K562 (cell line): Measurements from ENCODE around the gene ATP9B. TPM values are rescaled to one million over a fixed set of nuclear protein-coding genes. Genes with fewer than 3 reads are reported as not detected.

Experiments
- ATAC-seq: fragments of 200-7000 bp; cut with Tn5 transposase; 3 replicates; pipeline ENCODE4 v1.9.1; 2020; ENCODE audit warnings: moderate library complexity
- BruUV-seq: library from RNA; stranded (reverse); fragments of 400-500 nt; replicated peaks from 2 replicates; lab custom pipeline; 2021; lab: Mats Ljungman, UMichigan
- CTCF ChIA-PET: fragments of 300-600 bp; formaldehyde crosslinking; extraction: SDS; loops from one replicate; lab custom pipeline; 2021; ENCODE audit warnings: low intra/inter-chr PET ratio; lab: Yijun Ruan, JAX
- POLR2A ChIA-PET: fragments of 300-600, 350-650 bp; sonication (Branson Sonifier 250); formaldehyde crosslinking; extraction: SDS; loops from one replicate; lab custom pipeline; 2021; ENCODE audit warnings: antibody characterized with exemption, inconsistent platforms; lab: Yijun Ruan, JAX
- DNase-seq, 4 experiments: peaks; one replicate each; pipeline versions ENCODE4 v3.0.0 to v3.0.0-alpha.2; 2011 to 2018; ENCODE audit warnings: low spot score in 3 of 4, mixed read lengths in 3 of 4; ENCODE audit errors: extremely low read depth in 1 of 4
- FAIRE-seq: peaks from 2 replicates; lab custom pipeline; 2011; peaks lifted over from hg19 to GRCh38; lab: Jason Lieb, UNC
- H2AFZ ChIP-seq: 2 replicates; pipeline ENCODE4 v1.6.0; 2011; ENCODE audit warnings: low read depth, low read length, control low read depth, inconsistent platforms
- H3K27ac ChIP-seq: fragments of 200-600 bp; 3 replicates; pipeline ENCODE4 v1.8.0; 2011; ENCODE audit warnings: low read depth, mild to moderate bottlenecking, control low read depth, inconsistent platforms, low read length, moderate library complexity, mixed read lengths; ENCODE audit errors: extremely low read depth
- H3K27me3 ChIP-seq, 2 experiments: fragments of 300-600 bp in 1 of 2; 2 replicates in 1 of 2; 3 replicates in 1 of 2; pipeline versions ENCODE4 v1.6.0 to v1.8.0; 2011; ENCODE audit warnings: inconsistent platforms in 2 of 2, low read length in 2 of 2, mild to moderate bottlenecking in 1 of 2, mixed read lengths in 1 of 2, moderate library complexity in 1 of 2; ENCODE audit not compliant: control insufficient read depth in 2 of 2, insufficient read depth in 2 of 2
- H3K36me3 ChIP-seq: fragments of 300-600 bp; 3 replicates; pipeline ENCODE4 v1.8.0; 2011; ENCODE audit warnings: mild to moderate bottlenecking, low read length, inconsistent platforms; ENCODE audit not compliant: control insufficient read depth, insufficient read depth
- H3K4me1 ChIP-seq, 2 experiments: fragments of 200-600 bp in 1 of 2; replicated peaks in 1 of 2; 2 replicates in 1 of 2; 3 replicates in 1 of 2; pipeline versions ENCODE4 v1.5.1 to v1.8.0; 2011; ENCODE audit warnings: inconsistent platforms in 2 of 2, low read length in 2 of 2, mild to moderate bottlenecking in 1 of 2, mixed read lengths in 1 of 2, moderate library complexity in 1 of 2; ENCODE audit not compliant: control insufficient read depth in 2 of 2, insufficient read depth in 2 of 2
- H3K4me2 ChIP-seq: 2 replicates; pipeline ENCODE4 v1.6.1; 2011; ENCODE audit warnings: low read length, control low read depth, inconsistent platforms, mixed read lengths; ENCODE audit not compliant: insufficient read depth
- H3K4me3 ChIP-seq: fragments of 200-600 bp; sonication (generic), shearing (Covaris generic); 2 replicates; pipeline ENCODE4 v1.5.1; 2016; ENCODE audit warnings: control low read depth, inconsistent platforms
- H3K79me2 ChIP-seq: fragments of 200-600 bp; 3 replicates; pipeline ENCODE4 v1.8.0; 2011; ENCODE audit warnings: low read length, inconsistent platforms; ENCODE audit not compliant: control insufficient read depth, insufficient read depth
- H3K9ac ChIP-seq, 2 experiments: 2 replicates each; pipeline versions ENCODE4 v1.6.0 to v1.6.1; 2011; ENCODE audit warnings: low read depth in 2 of 2, low read length in 2 of 2, control low read depth in 1 of 2, inconsistent platforms in 1 of 2, mild to moderate bottlenecking in 1 of 2, mixed read lengths in 1 of 2; ENCODE audit not compliant: insufficient read depth in 1 of 2
- H3K9me1 ChIP-seq: one replicate; pipeline ENCODE4 v1.6.0; 2011; ENCODE audit warnings: inconsistent platforms, mild to moderate bottlenecking, low read length, moderate library complexity; ENCODE audit not compliant: control insufficient read depth, insufficient read depth
- H3K9me3 ChIP-seq: replicated peaks from 2 replicates; pipeline ENCODE4 v1.5.1; 2011; ENCODE audit warnings: low read depth, low read length, inconsistent platforms; ENCODE audit not compliant: control insufficient read depth, insufficient read depth
- H4K20me1 ChIP-seq: replicated peaks from 2 replicates; pipeline ENCODE4 v1.6.1; 2011; ENCODE audit warnings: low read length, inconsistent platforms, mixed read lengths; ENCODE audit not compliant: control insufficient read depth, insufficient read depth
- BRF1 ChIP-seq: IDR thresholded peaks from 3 replicates; pipeline ENCODE4 v1.6.1; 2011; ENCODE audit warnings: borderline replicate concordance, mild to moderate bottlenecking; ENCODE audit not compliant: insufficient read length; ENCODE audit errors: extremely low read depth
- ESRRA ChIP-seq: fragments of 450-650 bp; IDR thresholded peaks from 2 replicates; pipeline ENCODE4 v1.6.1; 2014; ENCODE audit warnings: low read depth, mild to moderate bottlenecking, moderate library complexity, borderline replicate concordance
- ESRRB ChIP-seq: fragments of 250-450 bp; sonication (Bioruptor Pico); IDR thresholded peaks from 2 replicates; pipeline ENCODE4 v1.5.0; 2020; ENCODE audit warnings: mild to moderate bottlenecking, moderate library complexity, borderline replicate concordance
- GTF2A2 ChIP-seq: IDR thresholded peaks from 2 replicates; pipeline ENCODE4 v1.6.1; 2016; ENCODE audit warnings: mild to moderate bottlenecking, missing genetic modification characterization, missing compliant biosample characterization
- HDAC2 ChIP-seq: fragments of 450-650 bp; IDR thresholded peaks from 2 replicates; pipeline ENCODE4 v1.6.1; 2016; ENCODE audit warnings: mild to moderate bottlenecking
- NFE2L1 ChIP-seq: fragments of 450-650 bp; IDR thresholded peaks from 2 replicates; pipeline ENCODE4 v1.6.1; 2016; ENCODE audit warnings: missing genetic modification characterization, low read depth, mild to moderate bottlenecking, missing compliant biosample characterization, moderate library complexity, borderline replicate concordance
- RBM34 ChIP-seq: fragments of 200-400 bp; formaldehyde crosslinking; IDR thresholded peaks from 2 replicates; pipeline ENCODE4 v1.6.1; 2018; ENCODE audit warnings: low read length, borderline replicate concordance; ENCODE audit not compliant: insufficient read depth
- RBM39 ChIP-seq: fragments of 200-400 bp; formaldehyde crosslinking; optimal IDR thresholded peaks from 2 replicates; pipeline ENCODE3; 2018; ENCODE audit warnings: low read depth, low read length
- ZNF165 ChIP-seq: fragments of 250-450 bp; sonication (Bioruptor Pico); IDR thresholded peaks from 2 replicates; pipeline ENCODE4 v1.4.0; 2020; ENCODE audit warnings: borderline replicate concordance
- ZNF639 ChIP-seq, 2 experiments: fragments of 200-800 bp in 1 of 2; sonication (Bioruptor generic) in 1 of 2; sonication (generic) in 1 of 2; formaldehyde crosslinking in 1 of 2; IDR thresholded peaks in 1 of 2; conservative IDR thresholded peaks in 1 of 2; 2 replicates each; pipeline versions ENCODE4 v1.5.0 to v1.6.1; 2016 to 2020; ENCODE audit warnings: missing compliant biosample characterization in 1 of 2, missing genetic modification characterization in 1 of 2, missing genetic modification reagents in 1 of 2
- whole genome bisulfite sequencing: fragments of 100-300 bp; shearing (Covaris generic); methylation state at CpG from one replicate; pipeline ENCODE4 v1.1.6; 2016; ENCODE audit warnings: low coverage, mixed read lengths; ENCODE audit not compliant: insufficient coverage; ENCODE audit errors: missing lambda C conversion rate; 5-methylcytosine and 5-hydroxymethylcytosine counted together
- in situ Hi-C: fragments of 300-500 bp; cut with MboI; formaldehyde crosslinking; loops from 4 replicates; pipeline ENCODE4 v1.15.0; 2018; ENCODE audit warnings: inconsistent platforms, mixed read lengths
- intact Hi-C: fragments of 100-400 bp; cut with micrococcal nuclease; formaldehyde crosslinking; loops from 2 replicates; pipeline ENCODE4 v1.14.2; 2022
- polyA plus RNA-seq, 8 experiments: library from polyadenylated mRNA; depleted of rRNA in 4 of 8; stranded (reverse) in 5 of 8; unstranded in 3 of 8; fragments of >200 nt; fragmentation: Nextera tagmentation in 2 of 8; fragmentation: Illumina TruSeq in 1 of 8; extraction: Ambion mirVana in 2 of 8; extraction: Trizol in 1 of 8; gene quantifications; 2 replicates each; pipeline versions ENCODE4 v1.2.1 to v1.2.3, GENCODE V29; 2011 to 2014; ENCODE audit warnings: inconsistent platforms in 1 of 8, missing spikeins in 1 of 8
- total RNA-seq, 7 experiments: library from RNA; depleted of rRNA in 6 of 7; stranded (reverse); fragments of >200 nt in 6 of 7; fragmentation: Illumina TruSeq in 2 of 7; extraction: Trizol in 2 of 7; gene quantifications; 2 replicates each; pipeline versions ENCODE4 v1.2.1 to v1.2.3, GENCODE V29; 2011 to 2021; ENCODE audit warnings: low replicate concordance in 1 of 7
- TF ChIP-seq, protein P1 (sequence below), 2 experiments: fragments of 450-650 bp in 1 of 2; IDR thresholded peaks; 2 replicates each; pipeline ENCODE4 v1.6.1; 2011 to 2017; ENCODE audit warnings: low read depth in 2 of 2, antibody characterized with exemption in 1 of 2, borderline replicate concordance in 1 of 2, low read length in 1 of 2, mild to moderate bottlenecking in 1 of 2, mixed read lengths in 1 of 2; ENCODE audit not compliant: control insufficient read depth in 1 of 2

Gene ATP9B
- total and polyA plus RNA-seq, 9 of the 15 experiments (the other 6 are each of a cell fraction or from before 2014, with no cell fraction given) = 0.66 to 13.2 (median 7.9) TPM

- no peaks in the 10 kb centered on the region for H3K36me3 ChIP-seq
- H2AFZ ChIP-seq = no peak overlapping the region
- no peak overlapping the region for H3K4me3 ChIP-seq
- no TSS peak for BruUV-seq
- no peaks in the 10 kb centered on the region; a peak in 1 of 5 replicates for H3K4me1 ChIP-seq
- TF ChIP-seq ZNF165 (CRISPR knock-in tag) (no peak), NFE2L1 (tag) (no peak), ESRRB (no peak), RBM39 (no peak), GTF2A2 (tag) (no peak), BRF1 (no peak), ZNF639 (CRISPR knock-in tag; conservative IDR thresholded peaks at IDR 0.05 in 1 of 2, IDR thresholded peaks at IDR 0.05 in 1 of 2) (no peak), HDAC2 (no peak), ESRRA (no peak), RBM34 (no peak)
- TF ChIP-seq, protein P1, sequence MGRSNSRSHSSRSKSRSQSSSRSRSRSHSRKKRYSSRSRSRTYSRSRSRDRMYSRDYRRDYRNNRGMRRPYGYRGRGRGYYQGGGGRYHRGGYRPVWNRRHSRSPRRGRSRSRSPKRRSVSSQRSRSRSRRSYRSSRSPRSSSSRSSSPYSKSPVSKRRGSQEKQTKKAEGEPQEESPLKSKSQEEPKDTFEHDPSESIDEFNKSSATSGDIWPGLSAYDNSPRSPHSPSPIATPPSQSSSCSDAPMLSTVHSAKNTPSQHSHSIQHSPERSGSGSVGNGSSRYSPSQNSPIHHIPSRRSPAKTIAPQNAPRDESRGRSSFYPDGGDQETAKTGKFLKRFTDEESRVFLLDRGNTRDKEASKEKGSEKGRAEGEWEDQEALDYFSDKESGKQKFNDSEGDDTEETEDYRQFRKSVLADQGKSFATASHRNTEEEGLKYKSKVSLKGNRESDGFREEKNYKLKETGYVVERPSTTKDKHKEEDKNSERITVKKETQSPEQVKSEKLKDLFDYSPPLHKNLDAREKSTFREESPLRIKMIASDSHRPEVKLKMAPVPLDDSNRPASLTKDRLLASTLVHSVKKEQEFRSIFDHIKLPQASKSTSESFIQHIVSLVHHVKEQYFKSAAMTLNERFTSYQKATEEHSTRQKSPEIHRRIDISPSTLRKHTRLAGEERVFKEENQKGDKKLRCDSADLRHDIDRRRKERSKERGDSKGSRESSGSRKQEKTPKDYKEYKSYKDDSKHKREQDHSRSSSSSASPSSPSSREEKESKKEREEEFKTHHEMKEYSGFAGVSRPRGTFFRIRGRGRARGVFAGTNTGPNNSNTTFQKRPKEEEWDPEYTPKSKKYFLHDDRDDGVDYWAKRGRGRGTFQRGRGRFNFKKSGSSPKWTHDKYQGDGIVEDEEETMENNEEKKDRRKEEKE (IDR thresholded peaks at IDR 0.05; ENCODE audit: borderline replicate concordance in 1 of 2, control insufficient read depth in 1 of 2, low read depth in 2 of 2, low read length in 1 of 2) = no peak
- TF ChIP-seq, all 486 proteins: peak for 0
- H3K27me3 ChIP-seq = no peaks in the 10 kb centered on the region
- CTCF ChIA-PET = no interaction called here
- no peak for FAIRE-seq
- H3K9ac ChIP-seq = no peak overlapping the region
- intact Hi-C loops (no loop called here), in situ Hi-C loops (no loop called here)
- H3K79me2 ChIP-seq = no peaks in the 10 kb centered on the region
- no peak for ATAC-seq
- H3K9me1 ChIP-seq = no peaks in the 10 kb centered on the region
- POLR2A ChIA-PET = no interaction called here
- no peak overlapping the region for H3K4me2 ChIP-seq
- no peak for DNase-seq
- 89% methylated on average over 8 of the region's 8 CpGs for WGBS
- H3K9me3 ChIP-seq = no peaks in the 10 kb centered on the region
- no peak overlapping the region for H3K27ac ChIP-seq
- no peaks in the 10 kb centered on the region for H4K20me1 ChIP-seq
These were observed 205.6 kb downstream of the ATP9B start for GRCh38 chr18:79274823-79275222.
